Lower leg skin (tissue), 4 donors: ENCODE data around the gene CCDC14. TPM values are rescaled to one million over a fixed set of nuclear protein-coding genes. Genes with fewer than 3 reads are reported as not detected.

Source experiments
- DNase-seq, 2 donors: peaks; one replicate each; pipeline ENCODE4 v3.0.0-alpha.2; 2019; ENCODE audit warnings: low spot score in 2 of 2
- H3K4me3 ChIP-seq: fragments of 200-600 bp; sonication (generic); 2 replicates; pipeline ENCODE4 v1.5.1; 2017; ENCODE audit warnings: mild to moderate bottlenecking, low read depth; ENCODE audit not compliant: poor library complexity, severe bottlenecking
- POLR2A ChIP-seq, 2 donors: fragments of 450-650 bp; IDR thresholded peaks; one replicate each; pipeline ENCODE4 v1.6.1; 2016 to 2017; ENCODE audit warnings: antibody characterized with exemption in 2 of 2, mild to moderate bottlenecking in 1 of 2, moderate library complexity in 1 of 2
- WGBS, 2 donors: methylation state at CpG; one replicate each; pipeline ENCODE4 v1.1.5; 2018; 5-methylcytosine and 5-hydroxymethylcytosine counted together
- intact Hi-C: fragments of 100-400 bp; cut with DNase I; formaldehyde crosslinking; loops from one replicate; pipeline ENCODE4 v1.15.0; 2023; ENCODE audit warnings: low total_unique reads
- total RNA-seq, 4 donors: library from RNA; depleted of rRNA; stranded (reverse); fragments of >200 nt; gene quantifications; one replicate each; pipeline ENCODE4 v1.1.0, GENCODE V29; 2016
- TF ChIP-seq, protein P1 (sequence below), 3 donors: fragments of 450-650 bp; IDR thresholded peaks; one replicate each; pipeline ENCODE4 v1.5.1; 2016; ENCODE audit warnings: antibody characterized with exemption in 3 of 3, mild to moderate bottlenecking in 3 of 3, moderate library complexity in 2 of 3

CCDC14 gene
- total RNA-seq, 4 donors from 2014 or later = 9.8 to 20.1 (median 12.9) TPM

GRCh38 chr3:123929325-123929724, 31.7 kb downstream of the CCDC14 start:
- DNase-seq = no peak
- WGBS, 2 donors = 91 to 98% methylated on average over 9 of the region's 9 CpGs
- intact Hi-C loops = no loop called here
- H3K4me3 ChIP-seq = no peak overlapping the region
- TF ChIP-seq, protein P1, sequence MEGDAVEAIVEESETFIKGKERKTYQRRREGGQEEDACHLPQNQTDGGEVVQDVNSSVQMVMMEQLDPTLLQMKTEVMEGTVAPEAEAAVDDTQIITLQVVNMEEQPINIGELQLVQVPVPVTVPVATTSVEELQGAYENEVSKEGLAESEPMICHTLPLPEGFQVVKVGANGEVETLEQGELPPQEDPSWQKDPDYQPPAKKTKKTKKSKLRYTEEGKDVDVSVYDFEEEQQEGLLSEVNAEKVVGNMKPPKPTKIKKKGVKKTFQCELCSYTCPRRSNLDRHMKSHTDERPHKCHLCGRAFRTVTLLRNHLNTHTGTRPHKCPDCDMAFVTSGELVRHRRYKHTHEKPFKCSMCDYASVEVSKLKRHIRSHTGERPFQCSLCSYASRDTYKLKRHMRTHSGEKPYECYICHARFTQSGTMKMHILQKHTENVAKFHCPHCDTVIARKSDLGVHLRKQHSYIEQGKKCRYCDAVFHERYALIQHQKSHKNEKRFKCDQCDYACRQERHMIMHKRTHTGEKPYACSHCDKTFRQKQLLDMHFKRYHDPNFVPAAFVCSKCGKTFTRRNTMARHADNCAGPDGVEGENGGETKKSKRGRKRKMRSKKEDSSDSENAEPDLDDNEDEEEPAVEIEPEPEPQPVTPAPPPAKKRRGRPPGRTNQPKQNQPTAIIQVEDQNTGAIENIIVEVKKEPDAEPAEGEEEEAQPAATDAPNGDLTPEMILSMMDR (IDR thresholded peaks at IDR 0.05) = no peak
- no peak for TF ChIP-seq POLR2A (IDR thresholded peaks at IDR 0.05)

DNA sequence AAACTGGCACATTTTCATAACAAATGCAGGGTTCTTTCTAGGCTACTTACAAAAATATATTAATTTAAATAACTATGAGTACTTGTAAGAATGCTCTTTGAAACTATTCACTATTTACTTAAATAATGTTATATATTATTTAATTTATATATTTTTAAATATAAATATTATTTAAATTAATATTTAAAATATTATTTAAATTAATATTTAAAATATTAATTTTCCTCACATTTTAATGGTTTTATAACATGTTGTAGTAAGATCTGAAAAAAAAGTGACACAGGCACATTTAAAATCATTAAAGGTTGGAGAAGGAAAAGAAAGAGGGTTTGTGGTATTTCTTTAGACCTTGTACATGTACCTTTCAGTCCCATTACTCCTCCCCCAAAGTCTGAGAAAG, 34.6 kb downstream of the CCDC14 start:
- TF ChIP-seq, protein P1 (IDR thresholded peaks at IDR 0.05) = no peak
- TF ChIP-seq POLR2A (IDR thresholded peaks at IDR 0.05) = no peak
- intact Hi-C loops = no loop called here
- no peak for DNase-seq
- no peak overlapping the region for H3K4me3 ChIP-seq

- TF ChIP-seq, protein P1 (IDR thresholded peaks at IDR 0.05) = no peak
- no peak for TF ChIP-seq POLR2A (IDR thresholded peaks at IDR 0.05)
Observed at GRCh38 chr3:123920868-123921267, 40.2 kb downstream of the CCDC14 start.

GRCh38 chr3:123920383-123920782, 40.6 kb downstream of the CCDC14 start:
- intact Hi-C loops = no loop called here
- 97 to 100% methylated on average over 1 of the region's 1 CpG for WGBS, 2 donors
- DNase-seq = no peak
- H3K4me3 ChIP-seq = no peak overlapping the region
- TF ChIP-seq, protein P1 (IDR thresholded peaks at IDR 0.05) = no peak
- TF ChIP-seq POLR2A (IDR thresholded peaks at IDR 0.05) = no peak

More at GRCh38 chr3:123920868-123921267, 40.2 kb downstream of the CCDC14 start:
- no peak overlapping the region for H3K4me3 ChIP-seq
- intact Hi-C loops = no loop called here
- no peak for DNase-seq

DNA sequence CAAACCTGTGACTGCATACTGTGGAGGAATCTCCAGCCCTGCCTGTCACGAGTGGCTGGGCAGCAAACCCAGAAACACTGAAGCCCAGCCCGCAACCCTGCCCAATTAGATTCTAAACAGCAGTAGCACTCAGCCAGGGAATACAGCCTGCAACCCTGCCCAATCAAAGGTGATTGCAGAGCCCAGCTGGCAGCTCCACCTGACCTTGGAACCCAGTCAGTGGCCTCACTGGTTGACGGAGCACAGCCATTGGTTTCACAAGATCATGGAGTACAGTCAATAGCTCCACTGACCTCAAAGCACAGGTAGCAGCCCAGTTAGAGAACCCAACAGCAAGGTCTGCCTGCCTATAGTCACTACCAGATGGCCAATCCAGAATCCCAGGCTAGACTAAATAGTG, 41.7 kb downstream of the CCDC14 start:
- whole genome bisulfite sequencing, 2 donors = 95 to 100% methylated on average over 2 to 3 of the region's 3 CpGs
- H3K4me3 ChIP-seq = no peak overlapping the region
- no peak for DNase-seq
- TF ChIP-seq, protein P1 (IDR thresholded peaks at IDR 0.05) = no peak
- TF ChIP-seq POLR2A (IDR thresholded peaks at IDR 0.05) = no peak
- intact Hi-C loops = no loop called here

DNA sequence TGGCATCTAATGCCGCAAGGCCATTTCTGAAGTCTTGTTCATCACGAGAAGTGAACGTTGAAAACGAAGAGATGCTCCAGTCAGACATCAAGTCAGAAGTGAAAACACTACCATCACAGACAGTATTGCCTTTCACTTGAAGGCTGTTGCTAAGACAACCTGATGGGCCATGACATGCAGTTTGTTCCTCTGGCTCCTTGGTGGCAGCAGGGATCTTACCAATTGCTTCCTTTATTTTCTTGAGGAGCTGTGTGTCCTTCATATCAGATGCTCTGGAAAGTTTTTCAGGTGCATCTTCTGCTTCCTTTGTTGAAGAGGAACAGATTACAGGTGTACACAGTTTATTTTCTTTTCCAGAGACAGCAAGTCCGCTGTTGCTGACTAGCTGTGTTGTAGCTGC, 46.2 kb downstream of the CCDC14 start:
- 75 to 86% methylated on average over 5 of the region's 5 CpGs for WGBS, 2 donors
- intact Hi-C loops = no loop called here
- H3K4me3 ChIP-seq = no peak overlapping the region
- TF ChIP-seq, protein P1 (IDR thresholded peaks at IDR 0.05) = no peak
- TF ChIP-seq POLR2A (IDR thresholded peaks at IDR 0.05) = no peak
- DNase-seq = no peak
